ENCODE measurements around the gene HIPK4.
"Not testable (repeated sequence)": the region's sequence is repeated elsewhere in the genome, so short reads cannot be mapped to it uniquely, and the experiment has no call there.

HIPK4 gene

DNA sequence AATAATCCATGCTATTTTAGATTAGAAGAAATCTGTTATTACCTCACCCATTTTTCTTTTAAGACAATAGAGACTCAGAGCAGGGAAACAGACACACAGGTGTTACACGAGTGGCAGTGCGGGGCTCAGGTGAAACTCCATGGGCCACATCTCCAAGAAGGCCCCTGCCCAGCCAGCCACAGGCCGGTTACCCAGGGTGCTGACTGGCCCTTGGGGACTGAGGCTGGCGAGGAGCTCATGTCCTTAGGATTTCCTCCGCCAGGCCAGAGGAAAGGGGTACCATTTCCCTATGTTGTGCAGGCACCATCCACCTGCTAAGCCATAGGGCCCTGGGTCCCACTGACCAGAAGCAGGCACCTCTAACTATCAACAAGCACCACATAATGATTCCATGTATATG is 52.4 kb downstream of the HIPK4 start:
- DNase-seq (ENCODE audit: low read depth) = no peak

- no peak for DNase-seq (ENCODE audit: low read depth)
Measured at GRCh38 chr19:40337107-40337506, 52.9 kb downstream of the HIPK4 start.

- no peak for DNase-seq (ENCODE audit: low read depth)
Measured at GRCh38 chr19:40336601-40336900, 53.4 kb downstream of the HIPK4 start.

- DNase-seq (ENCODE audit: low read depth) = no peak
Measured at GRCh38 chr19:40335855-40336600, 54.0 kb downstream of the HIPK4 start.

DNA sequence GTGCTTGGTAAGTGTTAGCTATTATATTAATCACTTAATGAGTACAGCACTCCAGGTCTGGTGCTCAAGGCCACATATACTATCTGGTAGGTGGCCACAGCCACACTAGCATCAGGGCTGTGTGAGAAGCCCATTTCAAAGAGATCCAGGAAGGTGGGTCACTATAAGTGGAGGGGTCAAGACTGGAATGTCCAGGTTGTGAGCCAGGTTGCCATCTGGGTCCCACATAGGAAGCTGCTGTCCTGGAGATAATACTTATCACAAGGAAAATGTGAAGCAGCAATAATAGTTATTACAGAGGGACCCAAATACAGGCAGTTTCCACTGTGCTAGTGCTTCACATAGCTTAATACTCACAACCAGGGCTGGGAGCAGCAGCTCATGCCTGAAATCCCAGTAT is 54.9 kb downstream of the HIPK4 start:
- DNase-seq (ENCODE audit: low read depth) = no peak

DNA sequence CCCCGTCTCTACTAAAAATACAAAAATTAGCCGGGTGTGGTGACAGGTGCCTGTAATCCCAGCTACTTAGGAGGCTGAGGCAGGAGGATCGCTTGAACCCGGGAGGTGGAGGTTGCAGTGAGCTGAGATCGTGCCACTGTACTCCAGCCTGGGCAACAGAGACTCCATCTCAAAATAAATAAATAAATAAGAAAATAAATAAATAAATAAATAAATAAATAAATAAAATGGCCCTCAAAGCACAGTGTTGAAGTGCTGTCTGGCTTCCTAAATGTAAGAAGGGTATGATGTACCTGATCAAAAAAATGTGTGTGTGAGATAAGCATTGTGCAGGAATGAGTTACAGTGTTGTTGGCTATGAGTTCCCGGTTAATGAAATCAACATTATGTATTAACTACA is 56.9 kb downstream of the HIPK4 start:
- DNase-seq (ENCODE audit: low read depth) = not testable (repeated sequence)

- no peak for DNase-seq (ENCODE audit: low read depth)
Measured at GRCh38 chr19:40332669-40333068, 57.3 kb downstream of the HIPK4 start.

DNA sequence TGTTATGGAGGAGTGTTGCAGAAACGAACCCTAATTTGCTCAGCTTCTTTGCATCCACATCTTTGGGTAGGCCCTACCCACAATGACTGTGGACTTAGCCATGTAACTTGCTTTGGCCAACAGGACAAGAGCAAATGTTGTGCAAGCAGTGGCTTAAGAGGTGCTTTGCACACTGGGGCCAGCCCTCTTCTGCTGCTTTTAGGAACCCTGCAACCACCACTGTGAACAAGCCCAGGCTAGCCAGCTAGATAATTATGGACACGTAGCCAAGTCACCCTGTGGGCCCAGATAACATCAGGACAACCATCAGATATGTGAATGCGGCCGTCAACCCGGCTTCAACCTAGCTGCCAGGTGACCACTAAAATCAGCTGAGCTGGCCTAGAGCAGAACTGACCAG is 58.9 kb downstream of the HIPK4 start:
- DNase-seq (ENCODE audit: low read depth) = no peak
